ENCODE results near the gene SLC22A4. TPM values are rescaled to one million over a fixed set of nuclear protein-coding genes. Genes with fewer than 3 reads are reported as not detected.

SLC22A4 gene
- total and polyA plus RNA-seq, 3 experiments from 2014 or later = 0.15 to 2.9 (median 2.6) TPM

DNA sequence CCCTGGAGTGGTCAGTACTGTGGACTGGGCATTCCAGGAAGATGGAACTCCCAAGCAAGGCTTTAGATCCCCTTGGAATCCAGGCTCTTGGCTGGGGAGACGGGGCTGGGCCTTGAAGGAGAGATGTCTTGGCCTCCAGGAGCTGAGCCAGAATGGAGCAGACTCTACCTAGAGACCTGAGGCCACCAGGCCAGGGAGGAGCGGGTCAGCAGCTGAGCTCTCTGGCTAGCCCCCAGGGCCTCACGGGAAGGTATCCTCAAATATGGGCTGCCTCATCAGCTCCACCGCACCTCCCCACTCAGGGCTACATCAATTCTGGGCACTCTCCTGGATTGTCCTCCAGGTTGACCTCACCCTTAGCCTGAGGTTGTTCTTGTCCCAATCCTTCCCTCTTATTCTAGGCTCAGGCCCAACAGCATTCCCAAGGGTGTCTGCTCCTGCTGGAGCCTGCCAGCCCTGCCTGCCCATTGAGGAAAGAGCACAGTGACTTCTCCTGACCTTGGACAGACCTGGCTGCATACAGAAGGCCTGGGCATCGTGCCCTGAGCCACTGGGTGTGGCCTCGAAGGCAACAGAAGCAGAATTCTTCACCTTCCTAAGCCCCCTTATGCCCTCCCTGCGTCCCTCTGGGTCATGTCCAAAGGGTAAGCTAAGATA is 39.7 kb upstream of the SLC22A4 start:
- ChIA-PET CTCF (interaction anchor here (1.1 to 1.9 kb wide), 3 partner anchors 17 to 247 kb away, joined by 3 to 7 read pairs (median 3); no protein-coding TSS in a partner anchor), POLR2A (no interaction called here)
- no peak overlapping the region for H3K27ac Mint-ChIP-seq
- H3K27ac ChIP-seq (ENCODE audit: low read depth, low read length) = no peak overlapping the region
- H3K27me3 ChIP-seq (ENCODE audit: insufficient read depth, low read length, poor library complexity, severe bottlenecking) = no peaks in the 10 kb centered on the region
- no peak overlapping the region for H3K4me3 ChIP-seq (ENCODE audit: low read length)
- DNase-seq = no peak
- peaks cover 0 to 3% (median 0%) of the 10 kb centered on the region in 3 donors for H3K36me3 Mint-ChIP-seq
- H3K4me1 Mint-ChIP-seq = peaks cover 0 to 3% (median 0%) of the 10 kb centered on the region in 3 donors
- peaks cover 17 to 20% of the 10 kb centered on the region in 2 donors for H3K27me3 Mint-ChIP-seq
- H3K9me3 ChIP-seq (ENCODE audit: low read length) = no peaks in the 10 kb centered on the region
- H3K36me3 ChIP-seq (ENCODE audit: insufficient read depth, low read length) = no peaks in the 10 kb centered on the region
- H3K4me1 ChIP-seq (ENCODE audit: insufficient read depth, low read length) = no peaks in the 10 kb centered on the region
- no peaks in the 10 kb centered on the region for H3K9me3 Mint-ChIP-seq
- no peak overlapping the region for H3K4me3 Mint-ChIP-seq

DNA sequence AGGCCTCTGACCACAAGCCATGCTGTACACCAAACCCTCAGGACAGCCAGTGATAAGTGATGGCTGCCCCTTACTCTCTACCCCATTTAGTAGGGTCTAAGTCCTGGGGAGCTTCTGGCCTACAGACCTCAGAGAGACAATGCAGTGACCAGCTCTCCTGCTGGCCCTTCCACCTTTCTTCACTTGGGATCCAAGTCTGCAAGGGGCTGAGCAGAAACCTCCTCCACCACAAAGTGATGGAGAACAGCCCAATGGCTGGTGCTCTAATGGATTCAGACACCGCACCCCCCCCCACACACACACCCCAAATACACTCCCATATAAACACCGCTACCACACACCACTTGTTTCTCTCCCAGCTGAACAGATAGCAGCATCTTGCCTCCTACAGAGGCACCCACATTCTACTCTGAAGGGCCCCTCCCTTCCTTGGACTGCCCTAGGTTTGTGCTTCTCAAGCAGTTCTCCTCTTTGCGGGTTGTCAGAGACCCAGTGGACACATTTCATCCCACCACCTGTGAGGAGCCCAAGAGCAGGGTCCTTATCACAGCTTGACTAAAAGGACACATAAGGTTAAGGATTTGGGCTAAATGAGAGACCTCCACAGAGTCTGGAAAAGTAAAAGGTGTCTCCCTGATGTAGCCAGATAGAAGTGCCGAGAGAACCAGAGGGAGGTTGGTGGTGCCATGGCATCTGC is 38.0 kb upstream of the SLC22A4 start:
- Histone ChIP-seq H3K36me3 (ENCODE audit: insufficient read depth, low read length) (no peaks in the 10 kb centered on the region), H3K9me3 (ENCODE audit: low read length) (no peaks in the 10 kb centered on the region), H3K27me3 (ENCODE audit: insufficient read depth, low read length, poor library complexity, severe bottlenecking) (no peaks in the 10 kb centered on the region), H3K4me1 (ENCODE audit: insufficient read depth, low read length) (no peaks in the 10 kb centered on the region), H3K27ac (ENCODE audit: low read depth, low read length) (no peak overlapping the region), H3K4me3 (ENCODE audit: low read length) (no peak overlapping the region)
- peaks cover 0 to 11% (median 7%) of the 10 kb centered on the region in 3 donors for H3K4me1 Mint-ChIP-seq
- H3K9me3 Mint-ChIP-seq = no peaks in the 10 kb centered on the region
- CTCF ChIA-PET = interaction anchor here (1.0 to 1.9 kb wide), 2 partner anchors 18 to 193 kb away, joined by 4 to 7 read pairs; no protein-coding TSS in a partner anchor
- peaks cover 0 to 3% (median 0%) of the 10 kb centered on the region in 3 donors for H3K36me3 Mint-ChIP-seq
- no peak overlapping the region for H3K27ac Mint-ChIP-seq
- peak overlapping the region in 3 of 7 donors; percentile 2 to 81 (median 54) for H3K4me3 Mint-ChIP-seq
- POLR2A ChIA-PET = no interaction called here
- no peak for DNase-seq
- peaks cover 19 to 20% of the 10 kb centered on the region in 2 donors for H3K27me3 Mint-ChIP-seq

DNA sequence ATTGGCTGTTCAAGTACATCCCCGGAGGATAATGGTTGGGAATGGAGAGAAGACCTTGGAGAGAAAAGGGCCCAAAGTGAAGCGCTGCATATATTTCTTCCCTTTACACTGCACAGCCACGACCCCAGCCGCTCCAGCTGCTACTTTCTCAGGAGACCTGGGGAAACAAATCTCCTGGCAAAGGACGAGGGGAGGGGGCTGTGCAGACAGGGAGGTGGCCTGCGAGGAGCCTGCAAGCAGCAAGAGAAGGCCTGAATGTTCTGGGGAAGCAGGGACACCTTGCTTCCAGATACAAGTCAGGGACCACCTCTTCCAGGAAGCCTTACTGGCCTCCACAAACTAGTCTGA is 37.4 kb upstream of the SLC22A4 start:
- Histone ChIP-seq H3K36me3 (ENCODE audit: insufficient read depth, low read length) (no peaks in the 10 kb centered on the region), H3K4me3 (ENCODE audit: low read length) (no peak overlapping the region), H3K27ac (ENCODE audit: low read depth, low read length) (no peak overlapping the region), H3K27me3 (ENCODE audit: insufficient read depth, low read length, poor library complexity, severe bottlenecking) (no peaks in the 10 kb centered on the region), H3K4me1 (ENCODE audit: insufficient read depth, low read length) (no peaks in the 10 kb centered on the region), H3K9me3 (ENCODE audit: low read length) (no peaks in the 10 kb centered on the region)
- DNase-seq = no peak
- POLR2A ChIA-PET = no interaction called here
- Mint-ChIP-seq H3K27ac (no peak overlapping the region), H3K4me3 (peak overlapping the region in 4 of 7 donors; percentile 2 to 81 (median 54)), H3K9me3 (no peaks in the 10 kb centered on the region), H3K36me3 (peaks cover 0 to 3% (median 0%) of the 10 kb centered on the region in 3 donors), H3K4me1 (peaks cover 0 to 11% (median 7%) of the 10 kb centered on the region in 3 donors), H3K27me3 (peaks cover 19 to 20% of the 10 kb centered on the region in 2 donors)
- CTCF ChIA-PET = no interaction called here

DNA sequence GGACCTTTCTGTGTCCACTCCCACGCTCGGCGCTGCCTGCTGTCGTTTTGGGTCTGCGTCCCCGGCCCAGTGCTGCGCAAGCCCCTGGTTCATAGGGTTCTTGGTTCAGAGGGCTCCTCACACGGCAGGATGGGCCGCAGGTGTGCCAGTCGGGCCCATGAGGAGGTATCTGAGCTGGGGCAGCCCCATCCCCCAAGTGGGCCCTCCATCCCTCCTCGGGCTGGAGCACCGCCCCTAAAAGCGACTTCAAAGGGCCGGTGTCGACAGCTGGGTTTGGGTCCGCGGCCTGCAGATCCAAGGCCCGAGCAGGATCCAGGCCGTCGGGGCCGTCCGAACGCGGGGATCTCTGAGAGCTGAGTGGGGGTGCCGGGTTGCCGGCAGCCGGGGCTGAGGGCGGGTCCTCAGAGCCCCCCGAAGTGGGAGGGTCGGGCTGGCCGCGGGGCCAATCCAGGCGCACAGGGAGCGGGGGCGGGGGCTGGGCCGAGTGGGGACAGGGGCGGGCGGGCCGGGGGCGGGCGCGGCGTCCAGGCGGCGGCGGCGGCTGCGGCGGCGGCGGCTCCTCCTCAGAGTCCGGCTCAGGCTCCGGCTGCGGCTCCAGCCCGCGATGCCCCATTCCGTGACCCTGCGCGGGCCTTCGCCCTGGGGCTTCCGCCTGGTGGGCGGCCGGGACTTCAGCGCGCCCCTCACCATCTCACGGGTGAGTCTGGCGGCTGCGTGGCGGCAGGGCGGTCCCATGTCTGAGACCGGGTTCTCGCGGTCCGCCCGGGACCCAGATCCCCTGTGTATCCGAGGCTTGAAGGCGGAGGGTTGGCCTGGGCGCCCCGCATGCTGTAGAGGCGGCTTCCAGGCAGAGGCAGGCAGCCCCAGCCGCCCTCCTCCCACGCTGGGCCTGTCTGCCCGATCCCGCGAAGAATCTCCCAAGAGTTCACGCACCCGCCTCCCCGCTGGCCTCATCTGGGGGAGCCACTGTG is 36.8 kb upstream of the SLC22A4 start, which contains the start of gene PDLIM4:
Gene PDLIM4 (plus strand): TSS at position 566 of the 971 bp plus-strand sequence. CDS start 39 bp downstream, at position 605.
- CTCF ChIA-PET = no interaction called here
- no peak for DNase-seq
- Histone ChIP-seq H3K27ac (ENCODE audit: low read depth, low read length) (peak within 1 kb of the TSS; percentile 59), H3K4me3 (ENCODE audit: low read length) (no peak within 1 kb of the TSS), H3K27me3 (ENCODE audit: insufficient read depth, low read length, poor library complexity, severe bottlenecking) (no peaks in the 10 kb centered on the region), H3K4me1 (ENCODE audit: insufficient read depth, low read length) (no peaks in the 10 kb centered on the region), H3K36me3 (ENCODE audit: insufficient read depth, low read length) (no peaks in the 10 kb centered on the region), H3K9me3 (ENCODE audit: low read length) (no peaks in the 10 kb centered on the region)
- Mint-ChIP-seq H3K9me3 (no peaks in the 10 kb centered on the region), H3K4me1 (peaks cover 0 to 11% (median 7%) of the 10 kb centered on the region in 3 donors), H3K27ac (peak within 1 kb of the TSS in 1 of 8 donors; percentile 73), H3K27me3 (peaks cover 19 to 20% of the 10 kb centered on the region in 2 donors), H3K36me3 (peaks cover 0 to 3% (median 0%) of the 10 kb centered on the region in 3 donors), H3K4me3 (peak within 1 kb of the TSS in 4 of 7 donors; percentile 2 to 81 (median 54))
- POLR2A ChIA-PET = no interaction called here

DNA sequence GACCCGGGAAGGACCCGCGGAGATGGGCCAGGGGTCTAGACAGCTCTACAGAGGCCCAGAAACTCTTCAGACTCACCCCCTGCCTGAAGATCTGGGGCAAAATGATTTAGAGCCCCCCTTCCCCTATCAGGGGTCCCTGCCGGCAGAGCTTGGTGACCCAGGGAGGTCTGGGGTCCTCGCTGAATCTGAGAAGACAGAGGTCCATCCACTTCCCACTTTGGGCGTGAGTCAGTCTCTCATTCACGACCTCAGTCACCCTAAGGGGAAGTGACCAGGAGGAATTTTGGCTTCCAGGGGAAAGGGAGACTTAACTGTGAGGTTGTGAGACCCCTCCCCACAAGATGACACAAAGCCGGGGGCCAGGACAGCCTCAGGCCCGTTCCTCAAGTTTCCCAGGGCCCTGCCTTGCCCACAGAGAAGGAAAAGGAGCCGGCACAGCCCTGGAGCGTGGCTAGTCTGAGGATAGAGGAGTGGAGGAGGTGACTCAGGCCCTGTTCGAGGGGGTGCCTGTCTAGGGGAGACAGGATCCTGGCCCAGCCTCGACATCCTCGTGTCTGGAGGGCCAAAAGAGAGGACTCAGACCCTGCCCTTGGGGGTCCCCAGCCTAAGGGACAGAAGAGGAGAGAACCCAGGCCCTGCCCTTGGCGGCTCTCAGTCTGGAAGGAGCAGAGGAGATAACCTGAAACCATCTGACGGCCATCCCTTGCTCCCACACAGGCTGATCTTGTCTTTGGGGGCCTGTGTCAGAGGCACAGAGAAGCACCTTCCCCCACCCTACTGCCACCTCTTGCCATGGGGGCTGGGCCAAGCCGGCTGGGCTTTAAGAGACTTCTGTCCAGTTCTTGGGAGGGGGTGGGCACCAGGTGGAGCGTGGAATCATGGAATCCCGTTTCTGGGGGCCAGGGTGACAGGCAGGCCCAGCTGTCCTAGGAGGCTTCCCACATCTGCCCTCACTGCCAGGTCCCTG is 35.8 kb upstream of the SLC22A4 start:
- no peaks in the 10 kb centered on the region for H3K36me3 ChIP-seq (ENCODE audit: insufficient read depth, low read length)
- H3K27ac ChIP-seq (ENCODE audit: low read depth, low read length) = peak overlapping the region; percentile 59
- peak overlapping the region in 2 of 7 donors; percentile 0 to 8 for H3K4me3 Mint-ChIP-seq
- CTCF ChIA-PET = no interaction called here
- DNase-seq = no peak
- peaks cover 19 to 20% of the 10 kb centered on the region in 2 donors for H3K27me3 Mint-ChIP-seq
- H3K36me3 Mint-ChIP-seq = peaks cover 0 to 3% (median 0%) of the 10 kb centered on the region in 3 donors
- H3K4me1 Mint-ChIP-seq = peaks cover 0 to 11% (median 7%) of the 10 kb centered on the region in 3 donors
- peak overlapping the region in 1 of 8 donors; percentile 30 for H3K27ac Mint-ChIP-seq
- no peaks in the 10 kb centered on the region for H3K4me1 ChIP-seq (ENCODE audit: insufficient read depth, low read length)
- no peaks in the 10 kb centered on the region for H3K9me3 Mint-ChIP-seq
- POLR2A ChIA-PET = no interaction called here
- H3K27me3 ChIP-seq (ENCODE audit: insufficient read depth, low read length, poor library complexity, severe bottlenecking) = no peaks in the 10 kb centered on the region
- H3K9me3 ChIP-seq (ENCODE audit: low read length) = no peaks in the 10 kb centered on the region
- no peak overlapping the region for H3K4me3 ChIP-seq (ENCODE audit: low read length)

DNA sequence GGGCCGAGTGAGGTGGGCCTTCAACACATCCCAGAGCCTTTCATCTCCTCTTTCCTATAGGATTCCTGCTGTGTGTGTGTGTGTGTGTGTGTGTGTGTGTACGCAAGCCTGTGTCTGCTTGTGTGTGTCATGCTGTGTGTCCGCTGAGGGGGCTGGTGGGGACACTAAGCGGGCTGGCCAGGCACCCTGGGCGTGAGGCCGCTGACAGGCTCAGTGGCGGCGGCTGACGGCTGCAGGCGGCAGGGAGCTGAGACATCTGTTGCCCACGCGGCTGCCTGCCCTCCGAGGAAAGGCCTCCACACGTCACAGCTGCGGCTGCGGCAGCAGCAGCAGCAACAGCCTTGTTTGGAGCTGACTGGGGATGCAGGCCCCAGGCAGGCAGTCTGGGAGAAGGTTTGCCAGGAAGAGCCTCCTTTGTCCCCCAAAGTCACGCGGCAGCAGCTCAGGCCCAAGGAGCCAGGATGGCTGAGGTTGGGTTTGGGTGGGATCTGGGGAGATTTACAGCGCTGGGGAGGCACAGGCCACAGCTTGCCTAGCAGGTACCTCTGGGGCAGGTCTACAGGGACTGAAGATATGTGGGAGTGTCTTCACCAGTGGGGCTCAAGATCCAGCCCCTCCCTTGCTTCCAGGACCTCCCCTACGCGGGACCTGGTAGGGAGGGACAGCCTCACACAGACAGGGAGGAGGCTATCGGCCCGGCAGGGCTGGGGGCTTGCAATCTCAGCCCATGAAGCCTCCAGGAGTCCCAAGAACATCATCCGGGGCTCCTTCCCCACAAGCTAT is 34.9 kb upstream of the SLC22A4 start:
- no peak for DNase-seq
- Histone ChIP-seq H3K4me3 (ENCODE audit: low read length) (no peak overlapping the region), H3K27me3 (ENCODE audit: insufficient read depth, low read length, poor library complexity, severe bottlenecking) (no peaks in the 10 kb centered on the region), H3K36me3 (ENCODE audit: insufficient read depth, low read length) (no peaks in the 10 kb centered on the region), H3K27ac (ENCODE audit: low read depth, low read length) (peak overlapping the region; percentile 59), H3K9me3 (ENCODE audit: low read length) (no peaks in the 10 kb centered on the region), H3K4me1 (ENCODE audit: insufficient read depth, low read length) (no peaks in the 10 kb centered on the region)
- H3K36me3 Mint-ChIP-seq = peaks cover 0 to 3% (median 0%) of the 10 kb centered on the region in 3 donors
- CTCF ChIA-PET = no interaction called here
- POLR2A ChIA-PET = no interaction called here
- H3K27ac Mint-ChIP-seq = no peak overlapping the region
- peaks cover 19 to 20% of the 10 kb centered on the region in 2 donors for H3K27me3 Mint-ChIP-seq
- peaks cover 0 to 11% (median 7%) of the 10 kb centered on the region in 3 donors for H3K4me1 Mint-ChIP-seq
- no peaks in the 10 kb centered on the region for H3K9me3 Mint-ChIP-seq
- peak overlapping the region in 1 of 7 donors; percentile 28 for H3K4me3 Mint-ChIP-seq

Data from CD8-positive, alpha-beta memory T cell (primary cell).